IMR-90 (cell line): Measurements from ENCODE around the gene TGFA. TPM values are rescaled to one million over a fixed set of nuclear protein-coding genes. Genes with fewer than 3 reads are reported as not detected.

Source experiments
- ATAC-seq: fragments of 200-7000 bp; cut with Tn5 transposase; 2 replicates; pipeline ENCODE4 v1.9.1; 2020; ENCODE audit warnings: low read depth, mild to moderate bottlenecking, moderate library complexity
- BruUV-seq: library from RNA; stranded (reverse); fragments of 400-500 nt; replicated peaks from 2 replicates; lab custom pipeline; 2021; lab: Mats Ljungman, UMichigan
- CTCF ChIA-PET: fragments of 300-600 bp; formaldehyde crosslinking; extraction: SDS; loops from one replicate; lab custom pipeline; 2021; ENCODE audit warnings: antibody characterized with exemption; lab: Yijun Ruan, JAX
- POLR2A ChIA-PET: fragments of 300-600 bp; sonication (Branson Sonifier 250); formaldehyde crosslinking; loops from one replicate; lab custom pipeline; 2022; ENCODE audit warnings: antibody characterized with exemption; ENCODE audit not compliant: unreplicated experiment; lab: Charles Lee
- DNase-seq: peaks from one replicate; pipeline ENCODE4 v3.0.0; 2013
- H2AFZ ChIP-seq: replicated peaks from 2 replicates; pipeline ENCODE3; 2013; ENCODE audit warnings: low read length, mild to moderate bottlenecking; ENCODE audit not compliant: poor library complexity
- H2AK5ac ChIP-seq: 2 replicates; pipeline ENCODE4 v1.6.1; 2013; ENCODE audit warnings: low read depth, low read length, inconsistent platforms
- H2AK9ac ChIP-seq: replicated peaks from 2 replicates; pipeline ENCODE3; 2013; ENCODE audit warnings: mild to moderate bottlenecking, low read depth, low read length, moderate library complexity; ENCODE audit not compliant: poor library complexity
- H2BK120ac ChIP-seq: 2 replicates; pipeline ENCODE4 v1.6.1; 2013; ENCODE audit warnings: low read depth, low read length, inconsistent platforms
- H2BK15ac ChIP-seq: 3 replicates; pipeline ENCODE4 v1.6.1; 2013; ENCODE audit warnings: low read depth, low read length, inconsistent platforms
- H2BK20ac ChIP-seq: 2 replicates; pipeline ENCODE4 v1.6.1; 2013; ENCODE audit warnings: low read depth, mild to moderate bottlenecking, inconsistent platforms, low read length, moderate library complexity
- H2BK5ac ChIP-seq: 2 replicates; pipeline ENCODE4 v1.6.1; 2013; ENCODE audit warnings: mild to moderate bottlenecking, low read depth, low read length, inconsistent platforms; ENCODE audit not compliant: poor library complexity, severe bottlenecking
- H3K14ac ChIP-seq: replicated peaks from 2 replicates; pipeline ENCODE4 v1.6.1; 2013; ENCODE audit warnings: low read depth, low read length, inconsistent platforms
- H3K18ac ChIP-seq: 2 replicates; pipeline ENCODE4 v1.6.1; 2013; ENCODE audit warnings: low read depth, low read length, control low read depth
- H3K23ac ChIP-seq: 2 replicates; pipeline ENCODE4 v1.6.1; 2013; ENCODE audit warnings: low read depth, low read length, inconsistent platforms
- H3K27ac ChIP-seq: 2 replicates; pipeline ENCODE4 v1.5.1; 2013; ENCODE audit warnings: mild to moderate bottlenecking, control low read depth, low read length; ENCODE audit not compliant: insufficient read depth
- H3K27me3 ChIP-seq: 2 replicates; pipeline ENCODE4 v1.6.1; 2013; ENCODE audit warnings: low read length; ENCODE audit not compliant: control insufficient read depth, insufficient read depth
- H3K36me3 ChIP-seq: 2 replicates; pipeline ENCODE4 v1.6.1; 2013; ENCODE audit warnings: low read length, mixed read lengths; ENCODE audit not compliant: control insufficient read depth, insufficient read depth
- H3K4ac ChIP-seq: 2 replicates; pipeline ENCODE4 v1.6.1; 2013; ENCODE audit warnings: low read depth, low read length, inconsistent platforms
- H3K4me1 ChIP-seq: 2 replicates; pipeline ENCODE4 v1.6.1; 2013; ENCODE audit warnings: low read length, mixed read lengths; ENCODE audit not compliant: control insufficient read depth, insufficient read depth
- H3K4me2 ChIP-seq: 2 replicates; pipeline ENCODE4 v1.6.1; 2013; ENCODE audit warnings: low read depth, mild to moderate bottlenecking, control low read depth, low read length, moderate library complexity
- H3K4me3 ChIP-seq: 2 replicates; pipeline ENCODE4 v1.5.1; 2013; ENCODE audit warnings: low read depth, mild to moderate bottlenecking, control low read depth, low read length, moderate library complexity; ENCODE audit not compliant: insufficient read depth
- H3K56ac ChIP-seq: 2 replicates; pipeline ENCODE4 v1.6.1; 2013; ENCODE audit warnings: low read length, inconsistent platforms; ENCODE audit not compliant: insufficient read depth; ENCODE audit errors: extremely low read depth
- H3K79me1 ChIP-seq, 2 experiments: 2 replicates each; pipeline ENCODE4 v1.6.1; 2013; ENCODE audit warnings: low read length in 2 of 2, inconsistent platforms in 1 of 2, low read depth in 1 of 2
- H3K9ac ChIP-seq: 2 replicates; pipeline ENCODE4 v1.6.1; 2013; ENCODE audit warnings: low read depth, low read length, control low read depth
- H3K9me1 ChIP-seq: 2 replicates; pipeline ENCODE4 v1.6.1; 2013; ENCODE audit warnings: low read length, inconsistent platforms; ENCODE audit not compliant: insufficient read depth
- H3K9me3 ChIP-seq: 2 replicates; pipeline ENCODE4 v1.6.1; 2013; ENCODE audit warnings: low read length; ENCODE audit not compliant: control insufficient read depth, insufficient read depth
- H4K20me1 ChIP-seq: 2 replicates; pipeline ENCODE4 v1.6.1; 2013; ENCODE audit warnings: low read length, inconsistent platforms; ENCODE audit not compliant: insufficient read depth
- H4K5ac ChIP-seq: 2 replicates; pipeline ENCODE4 v1.6.1; 2013; ENCODE audit warnings: mild to moderate bottlenecking, low read depth, low read length, control low read depth
- H4K8ac ChIP-seq, 2 experiments: 2 replicates each; pipeline ENCODE4 v1.6.1; 2013; ENCODE audit warnings: low read depth in 2 of 2, low read length in 2 of 2, control low read depth in 1 of 2, inconsistent platforms in 1 of 2
- H4K91ac ChIP-seq: 2 replicates; pipeline ENCODE4 v1.6.1; 2013; ENCODE audit warnings: low read depth, low read length, inconsistent platforms; ENCODE audit not compliant: insufficient read depth
- CHD1 ChIP-seq: IDR thresholded peaks from 2 replicates; pipeline ENCODE4 v1.6.1; 2012; ENCODE audit warnings: low read depth, low read length, improper control_type of control experiment
- ELK1 ChIP-seq: fragments of 150-350 bp; IDR thresholded peaks from 2 replicates; pipeline ENCODE4 v1.6.1; 2016; ENCODE audit warnings: low read depth, mild to moderate bottlenecking, low read length, moderate library complexity, borderline replicate concordance
- MXI1 ChIP-seq: IDR thresholded peaks from 2 replicates; pipeline ENCODE4 v1.6.1; 2012; ENCODE audit warnings: low read depth, mild to moderate bottlenecking, low read length, moderate library complexity, borderline replicate concordance
- RCOR1 ChIP-seq: IDR thresholded peaks from 2 replicates; pipeline ENCODE4 v1.6.1; 2012; ENCODE audit warnings: mild to moderate bottlenecking, low read length, improper control_type of control experiment; ENCODE audit not compliant: insufficient replicate concordance
- RFX5 ChIP-seq: IDR thresholded peaks from 2 replicates; pipeline ENCODE4 v1.8.0; 2012; ENCODE audit warnings: low read depth, mild to moderate bottlenecking, low read length, moderate library complexity
- WGBS, 2 experiments: methylation state at CpG; one replicate each; pipeline versions ENCODE4 v1.1.5 to v1.1.7; 2013; ENCODE audit warnings: missing lambda C conversion rate in 2 of 2; ENCODE audit not compliant: insufficient read length in 1 of 2; ENCODE audit errors: extremely low coverage in 2 of 2; 5-methylcytosine and 5-hydroxymethylcytosine counted together
- dilution Hi-C: fragments of 300-500 bp; cut with HindIII; formaldehyde crosslinking; loops from one replicate; pipeline ENCODE4 v1.14.3; 2018; ENCODE audit warnings: low sequenced_read_pairs; ENCODE audit not compliant: unreplicated experiment
- in situ Hi-C: fragments of 300-500 bp; cut with MboI; formaldehyde crosslinking; loops from 3 replicates; pipeline ENCODE4 v1.14.3; 2019; ENCODE audit warnings: low sequenced_read_pairs, inconsistent platforms, mixed read lengths
- intact Hi-C: fragments of 100-400 bp; cut with micrococcal nuclease; formaldehyde crosslinking; loops from 2 replicates; pipeline ENCODE4 v1.10.0; 2022
- polyA plus RNA-seq, 3 experiments: library from polyadenylated mRNA; depleted of rRNA; stranded (reverse); fragments of >200 nt; gene quantifications; 2 replicates each; pipeline ENCODE4 v1.2.3, GENCODE V29; 2012; ENCODE audit warnings: low replicate concordance in 1 of 3
- total RNA-seq: library from RNA; depleted of rRNA; stranded (reverse); fragments of >200 nt; gene quantifications from 2 replicates; pipeline ENCODE4 v1.2.3, GENCODE V29; 2012
- TF ChIP-seq, protein P1 (sequence below): conservative IDR thresholded peaks from 2 replicates; pipeline ENCODE4 v1.5.1; 2012; ENCODE audit warnings: mild to moderate bottlenecking, low read depth, low read length, improper control_type of control experiment

Gene TGFA
- total and polyA plus RNA-seq, 2 of the 4 experiments (the other 2 are of a cell fraction) = not detected

- Histone ChIP-seq H2BK120ac (no peak overlapping the region), H4K91ac (no peak overlapping the region), H2BK5ac (no peak overlapping the region), H3K23ac (no peak overlapping the region), H3K36me3 (no peaks in the 10 kb centered on the region), H3K4me2 (no peak overlapping the region), H4K20me1 (no peaks in the 10 kb centered on the region), H3K4ac (no peak overlapping the region), H4K5ac (no peak overlapping the region), H3K9me1 (no peaks in the 10 kb centered on the region), H4K8ac (no peak overlapping the region), H2BK15ac (no peak overlapping the region), H2BK20ac (no peak overlapping the region), H3K4me3 (no peak overlapping the region), H3K9me3 (no peaks in the 10 kb centered on the region), H2AK9ac (no peak overlapping the region), H3K4me1 (no peaks in the 10 kb centered on the region), H3K9ac (no peak overlapping the region), H2AFZ (no peak overlapping the region), H3K56ac (no peak overlapping the region), H3K18ac (no peak overlapping the region), H2AK5ac (no peak overlapping the region), H3K27me3 (peaks cover 2% of the 10 kb centered on the region), H3K79me1 (no peaks in the 10 kb centered on the region), H3K27ac (no peak overlapping the region), H3K14ac (no peak overlapping the region)
- ATAC-seq (no peak), DNase-seq (no peak)
- intact Hi-C loops = no loop called here
- no CpG with 5 or more reads among the region's 2 CpGs for WGBS, 2 experiments
- ChIA-PET POLR2A (no interaction called here), CTCF (interaction anchor here (0.6 kb wide), 1 partner anchor 182 kb away, joined by 3 read pairs; no protein-coding TSS in a partner anchor)
- dilution Hi-C loops = no loop called here
- TF ChIP-seq, protein P1, sequence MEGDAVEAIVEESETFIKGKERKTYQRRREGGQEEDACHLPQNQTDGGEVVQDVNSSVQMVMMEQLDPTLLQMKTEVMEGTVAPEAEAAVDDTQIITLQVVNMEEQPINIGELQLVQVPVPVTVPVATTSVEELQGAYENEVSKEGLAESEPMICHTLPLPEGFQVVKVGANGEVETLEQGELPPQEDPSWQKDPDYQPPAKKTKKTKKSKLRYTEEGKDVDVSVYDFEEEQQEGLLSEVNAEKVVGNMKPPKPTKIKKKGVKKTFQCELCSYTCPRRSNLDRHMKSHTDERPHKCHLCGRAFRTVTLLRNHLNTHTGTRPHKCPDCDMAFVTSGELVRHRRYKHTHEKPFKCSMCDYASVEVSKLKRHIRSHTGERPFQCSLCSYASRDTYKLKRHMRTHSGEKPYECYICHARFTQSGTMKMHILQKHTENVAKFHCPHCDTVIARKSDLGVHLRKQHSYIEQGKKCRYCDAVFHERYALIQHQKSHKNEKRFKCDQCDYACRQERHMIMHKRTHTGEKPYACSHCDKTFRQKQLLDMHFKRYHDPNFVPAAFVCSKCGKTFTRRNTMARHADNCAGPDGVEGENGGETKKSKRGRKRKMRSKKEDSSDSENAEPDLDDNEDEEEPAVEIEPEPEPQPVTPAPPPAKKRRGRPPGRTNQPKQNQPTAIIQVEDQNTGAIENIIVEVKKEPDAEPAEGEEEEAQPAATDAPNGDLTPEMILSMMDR = no peak
- TF ChIP-seq ELK1 (no peak), MXI1 (no peak), CHD1 (no peak), RCOR1 (no peak), RFX5 (no peak)
- in situ Hi-C loops = no loop called here
- BruUV-seq = no TSS peak
Observed at GRCh38 chr2:70566906-70567305, 13.3 kb upstream of the TGFA start.
